SU-DHL-6 (cell line): Measurements from ENCODE around the gene SQOR.

ENCODE experiments used
- H2AFZ ChIP-seq: fragments of 200-600 bp; sonication (generic); 2 replicates; pipeline ENCODE4 v1.6.1; 2014; ENCODE audit warnings: low read depth, mild to moderate bottlenecking, moderate library complexity, mixed read lengths, antibody characterized with exemption, low read length; ENCODE audit not compliant: severe bottlenecking
- H3F3A ChIP-seq: fragments of 200-600 bp; shearing (Covaris generic); 2 replicates; pipeline ENCODE4 v1.6.0; 2016; ENCODE audit warnings: antibody characterized with exemption, mild to moderate bottlenecking; ENCODE audit not compliant: insufficient read depth
- H3K27ac ChIP-seq: fragments of 200-600 bp; sonication (generic); 2 replicates; pipeline ENCODE4 v1.5.1; 2016; ENCODE audit warnings: low read depth, mild to moderate bottlenecking, low read length, moderate library complexity, mixed read lengths
- H3K27me3 ChIP-seq: fragments of 200-600 bp; sonication (generic), shearing (Covaris generic); 2 replicates; pipeline ENCODE4 v1.6.0; 2014; ENCODE audit warnings: mild to moderate bottlenecking, low read length
- H3K36me3 ChIP-seq: fragments of 200-600 bp; sonication (generic); 2 replicates; pipeline ENCODE4 v1.6.1; 2014; ENCODE audit warnings: mild to moderate bottlenecking, low read length, mixed read lengths
- H3K4me2 ChIP-seq: fragments of 300-600, 200-600 bp; shearing (Covaris generic), sonication (generic); 2 replicates; pipeline ENCODE4 v1.6.0; 2014; ENCODE audit warnings: low read length, low read depth, mild to moderate bottlenecking; ENCODE audit not compliant: poor library complexity, severe bottlenecking
- H3K4me3 ChIP-seq: fragments of 200-600 bp; sonication (generic); 2 replicates; pipeline ENCODE4 v1.5.1; 2014; ENCODE audit warnings: antibody characterized with exemption, low read length, mild to moderate bottlenecking, mixed read lengths; ENCODE audit not compliant: insufficient read depth, poor library complexity, severe bottlenecking
- H3K79me2 ChIP-seq: fragments of 200-600 bp; sonication (generic); 2 replicates; pipeline ENCODE4 v1.6.1; 2014; ENCODE audit warnings: mild to moderate bottlenecking, low read length, moderate library complexity; ENCODE audit not compliant: insufficient read depth
- H3K9ac ChIP-seq: fragments of 200-600 bp; sonication (generic); 2 replicates; pipeline ENCODE4 v1.7.0; 2014; ENCODE audit warnings: mild to moderate bottlenecking, low read length
- H3K9me2 ChIP-seq: fragments of 200-600 bp; sonication (generic); replicated peaks from 2 replicates; pipeline ENCODE4 v1.6.1; 2014; ENCODE audit warnings: low read length; ENCODE audit not compliant: insufficient read depth
- H3K9me3 ChIP-seq: fragments of 200-600 bp; sonication (generic); 2 replicates; pipeline ENCODE4 v1.6.1; 2014; ENCODE audit warnings: low read length, mixed read lengths; ENCODE audit not compliant: insufficient read depth
- H4K20me1 ChIP-seq: fragments of 200-600 bp; sonication (generic); 2 replicates; pipeline ENCODE4 v1.6.1; 2014; ENCODE audit warnings: low read depth, mild to moderate bottlenecking, antibody characterized with exemption, low read length, moderate library complexity, mixed read lengths
- CTCF ChIP-seq: fragments of 200-600 bp; sonication (generic); IDR thresholded peaks from one replicate; pipeline ENCODE4 v1.5.1; 2017; ENCODE audit warnings: antibody characterized with exemption, mild to moderate bottlenecking, low read length, moderate library complexity; ENCODE audit not compliant: insufficient read depth, poor library complexity, severe bottlenecking
- EZH2phosphoT487 ChIP-seq: fragments of 200-600 bp; sonication (generic), shearing (Covaris generic); conservative IDR thresholded peaks from 2 replicates; pipeline ENCODE4 v1.6.1; 2018; ENCODE audit warnings: mild to moderate bottlenecking, antibody characterized with exemption, low read length, moderate library complexity, mixed read lengths

Gene SQOR

DNA sequence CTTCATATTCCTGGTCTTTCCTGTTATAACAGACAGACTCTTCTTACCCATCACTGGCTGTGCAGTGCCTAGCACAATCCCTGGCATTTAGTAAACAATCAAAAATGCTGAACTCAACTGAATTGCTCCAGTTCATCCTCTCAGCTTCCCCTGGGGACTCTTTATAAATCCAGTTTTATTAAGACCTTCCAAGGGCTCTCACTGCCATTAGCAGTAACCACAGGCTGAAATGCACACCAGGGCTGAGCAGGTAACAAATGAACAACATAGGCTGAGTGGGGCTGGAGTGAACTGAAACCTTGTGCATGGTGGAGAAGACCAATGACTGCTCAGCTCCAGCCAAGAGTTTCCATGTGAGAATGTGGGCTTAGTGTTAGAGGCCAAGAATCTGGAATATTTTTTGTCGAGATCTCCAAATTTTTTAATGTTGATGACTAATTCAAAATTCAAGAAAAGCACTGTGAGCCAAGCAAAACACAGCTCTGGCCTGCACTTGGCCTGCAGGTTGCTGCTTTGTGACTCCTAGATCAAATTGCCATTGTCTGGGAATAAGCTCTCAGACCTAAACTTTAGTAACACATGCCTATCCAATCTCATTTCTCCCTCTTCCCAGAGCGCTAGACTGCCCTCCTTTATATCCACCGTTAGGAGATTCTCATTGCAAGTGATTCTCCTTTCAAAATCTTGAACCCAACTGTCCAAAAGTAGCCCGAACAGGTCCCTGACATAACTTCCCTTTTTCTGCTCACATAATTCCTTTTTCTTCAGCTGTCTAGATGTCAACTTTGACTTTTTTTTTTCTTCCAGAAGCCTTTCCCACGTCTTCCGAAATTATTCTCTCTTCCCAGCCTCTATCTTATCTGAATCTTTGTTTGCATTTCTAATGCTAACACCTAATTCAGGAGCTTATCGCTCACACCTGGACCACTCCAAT is 7.4 kb downstream of the SQOR start:
- no peaks in the 10 kb centered on the region for H3K79me2 ChIP-seq
- H4K20me1 ChIP-seq: no peaks in the 10 kb centered on the region
- H3K27ac ChIP-seq: no peak overlapping the region
- H3K4me2 ChIP-seq: no peak overlapping the region
- no peak for TF ChIP-seq EZH2phosphoT487
- TF ChIP-seq CTCF: no peak
- H3K4me3 ChIP-seq: no peak overlapping the region
- H2AFZ ChIP-seq: no peak overlapping the region
- no peaks in the 10 kb centered on the region for H3K9me3 ChIP-seq
- H3F3A ChIP-seq: no peaks in the 10 kb centered on the region
- H3K9me2 ChIP-seq: no peaks in the 10 kb centered on the region
- no peaks in the 10 kb centered on the region for H3K36me3 ChIP-seq
- no peaks in the 10 kb centered on the region for H3K27me3 ChIP-seq
- H3K9ac ChIP-seq: no peak overlapping the region

DNA sequence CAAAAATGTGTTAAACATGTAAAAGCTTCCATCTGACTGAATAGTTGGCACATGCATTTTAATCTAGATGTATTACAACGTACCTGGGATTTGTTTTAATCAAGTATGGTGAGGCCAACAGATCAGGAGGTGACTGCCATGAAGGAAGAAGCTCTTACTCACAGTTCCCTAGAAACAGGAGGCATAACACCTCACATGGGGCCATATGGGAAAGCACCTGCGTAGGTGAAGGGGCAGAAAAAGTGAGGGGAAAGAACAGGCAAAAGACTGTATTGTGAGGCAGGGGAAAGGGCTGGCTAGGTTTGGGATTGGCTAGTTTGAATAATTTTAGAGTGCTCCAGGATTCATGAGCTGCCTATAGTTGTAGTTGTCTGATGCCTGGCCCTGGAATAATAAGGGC is 9.6 kb downstream of the SQOR start:
- Histone ChIP-seq H3K4me2 (no peak overlapping the region), H3K27ac (no peak overlapping the region), H3K79me2 (no peaks in the 10 kb centered on the region), H3K9ac (no peak overlapping the region), H3K9me2 (no peaks in the 10 kb centered on the region), H3F3A (no peaks in the 10 kb centered on the region), H3K9me3 (no peaks in the 10 kb centered on the region), H3K4me3 (no peak overlapping the region), H4K20me1 (no peaks in the 10 kb centered on the region), H2AFZ (no peak overlapping the region), H3K36me3 (no peaks in the 10 kb centered on the region), H3K27me3 (no peaks in the 10 kb centered on the region)
- TF ChIP-seq EZH2phosphoT487 (no peak), CTCF (no peak)

- Histone ChIP-seq H3K36me3 (no peaks in the 10 kb centered on the region), H3K9ac (no peak overlapping the region), H3K27ac (no peak overlapping the region), H3K9me2 (no peaks in the 10 kb centered on the region), H3K27me3 (no peaks in the 10 kb centered on the region), H2AFZ (no peak overlapping the region), H3K79me2 (no peaks in the 10 kb centered on the region), H3K9me3 (no peaks in the 10 kb centered on the region), H3K4me3 (no peak overlapping the region), H4K20me1 (no peaks in the 10 kb centered on the region), H3F3A (no peaks in the 10 kb centered on the region), H3K4me2 (no peak overlapping the region)
- TF ChIP-seq EZH2phosphoT487 (no peak), CTCF (no peak)
These were observed 10.5 kb downstream of the SQOR start for GRCh38 chr15:45645026-45645980.
